OCI-LY1 (cell line): ENCODE results near the gene SAMD13.

ENCODE experiments used
- H2AFZ ChIP-seq: fragments of 200-600 bp; sonication (generic), shearing (Covaris generic); 2 replicates; pipeline ENCODE4 v1.6.0; 2014; ENCODE audit warnings: antibody characterized with exemption, mild to moderate bottlenecking, low read length
- H3F3A ChIP-seq: fragments of 200-600 bp; sonication (generic), shearing (Covaris generic); 2 replicates; pipeline ENCODE4 v1.6.0; 2014; ENCODE audit warnings: mild to moderate bottlenecking, antibody characterized with exemption, low read length, moderate library complexity; ENCODE audit not compliant: insufficient read depth
- H3K27ac ChIP-seq: fragments of 200-600 bp; sonication (generic); 2 replicates; pipeline ENCODE4 v1.5.1; 2014; ENCODE audit warnings: low read length, mixed run types, mild to moderate bottlenecking, low read depth; ENCODE audit not compliant: poor library complexity, severe bottlenecking
- H3K27me3 ChIP-seq: fragments of 200-600 bp; sonication (generic); 2 replicates; pipeline ENCODE4 v1.6.0; 2014; ENCODE audit warnings: antibody characterized with exemption, mild to moderate bottlenecking, low read length, moderate library complexity; ENCODE audit not compliant: insufficient read depth
- H3K36me3 ChIP-seq: fragments of 200-600 bp; sonication (generic); 2 replicates; pipeline ENCODE4 v1.6.1; 2014; ENCODE audit warnings: mild to moderate bottlenecking, antibody characterized with exemption, low read length, moderate library complexity, mixed read lengths; ENCODE audit not compliant: insufficient read depth
- H3K4me1 ChIP-seq: fragments of 200-600 bp; sonication (generic); 2 replicates; pipeline ENCODE4 v1.5.1; 2014; ENCODE audit warnings: mild to moderate bottlenecking, low read length, moderate library complexity; ENCODE audit not compliant: insufficient read depth, severe bottlenecking
- H3K4me2 ChIP-seq: fragments of 200-600 bp; sonication (generic), shearing (Covaris generic); 2 replicates; pipeline ENCODE4 v1.6.1; 2014; ENCODE audit warnings: low read length
- H3K4me3 ChIP-seq: fragments of 200-600 bp; sonication (generic); 2 replicates; pipeline ENCODE4 v1.5.1; 2014; ENCODE audit warnings: low read length, low read depth, mild to moderate bottlenecking, mixed read lengths; ENCODE audit not compliant: poor library complexity, severe bottlenecking
- H3K79me2 ChIP-seq: fragments of 200-600 bp; shearing (Covaris generic); 2 replicates; pipeline ENCODE4 v1.6.1; 2016; ENCODE audit warnings: mixed run types, low read length, mixed read lengths; ENCODE audit not compliant: insufficient read depth
- H3K9ac ChIP-seq: fragments of 200-600 bp; sonication (generic), shearing (Covaris generic); 2 replicates; pipeline ENCODE4 v1.6.1; 2014; ENCODE audit warnings: mild to moderate bottlenecking, low read length, mixed read lengths
- H3K9me2 ChIP-seq: fragments of 200-600 bp; sonication (generic), shearing (Covaris generic); 2 replicates; pipeline ENCODE4 v1.6.1; 2014; ENCODE audit warnings: low read depth, mild to moderate bottlenecking, low read length, mixed read lengths
- H3K9me3 ChIP-seq: fragments of 200-600 bp; shearing (Covaris generic); 2 replicates; pipeline ENCODE4 v1.6.1; 2014; ENCODE audit warnings: low read length, mixed read lengths
- H4K20me1 ChIP-seq: fragments of 200-600 bp; sonication (generic), shearing (Covaris generic); 2 replicates; pipeline ENCODE4 v1.6.0; 2016; ENCODE audit warnings: mild to moderate bottlenecking, low read length; ENCODE audit not compliant: insufficient read depth
- CTCF ChIP-seq: fragments of 200-600 bp; sonication (generic), shearing (Covaris generic); IDR thresholded peaks from 2 replicates; pipeline ENCODE4 v1.5.1; 2017; ENCODE audit warnings: mild to moderate bottlenecking, antibody characterized with exemption, low read length, moderate library complexity, mixed read lengths
- EZH2 ChIP-seq: fragments of 200-600 bp; sonication (generic), shearing (Covaris generic); IDR thresholded peaks from 2 replicates; pipeline ENCODE4 v1.8.0; 2017; ENCODE audit warnings: borderline replicate concordance, mixed run types, mild to moderate bottlenecking, antibody characterized with exemption, low read length, moderate library complexity, mixed read lengths

The SAMD13 gene

GRCh38 chr1:84280912-84281311 is 20.6 kb upstream of the SAMD13 start:
- no peaks in the 10 kb centered on the region for H3K9me2 ChIP-seq
- TF ChIP-seq CTCF (no peak), EZH2 (no peak)
- no peaks in the 10 kb centered on the region for H4K20me1 ChIP-seq
- H3K9ac ChIP-seq, result no peak overlapping the region
- no peaks in the 10 kb centered on the region for H3K9me3 ChIP-seq
- no peak overlapping the region for H3K4me2 ChIP-seq
- no peak overlapping the region for H3K4me3 ChIP-seq
- no peak overlapping the region for H3K27ac ChIP-seq
- no peaks in the 10 kb centered on the region for H3K4me1 ChIP-seq
- H3K79me2 ChIP-seq, result no peaks in the 10 kb centered on the region
- H3F3A ChIP-seq, result no peaks in the 10 kb centered on the region
- no peaks in the 10 kb centered on the region for H3K36me3 ChIP-seq
- H3K27me3 ChIP-seq, result no peaks in the 10 kb centered on the region
- no peak overlapping the region for H2AFZ ChIP-seq

- Histone ChIP-seq H3K36me3 (no peaks in the 10 kb centered on the region), H3F3A (no peaks in the 10 kb centered on the region), H3K27ac (no peak overlapping the region), H3K27me3 (no peaks in the 10 kb centered on the region), H3K9me3 (no peaks in the 10 kb centered on the region), H3K9me2 (no peaks in the 10 kb centered on the region), H3K4me2 (no peak overlapping the region), H3K9ac (no peak overlapping the region), H3K4me1 (no peaks in the 10 kb centered on the region), H4K20me1 (no peaks in the 10 kb centered on the region), H3K4me3 (no peak overlapping the region), H2AFZ (no peak overlapping the region), H3K79me2 (no peaks in the 10 kb centered on the region)
- no peak for TF ChIP-seq EZH2
- no peak for TF ChIP-seq CTCF
Measured at GRCh38 chr1:84282780-84283333, 18.7 kb upstream of the SAMD13 start.

GRCh38 chr1:84283381-84283780 is 18.1 kb upstream of the SAMD13 start:
- Histone ChIP-seq H3K9me3 (no peaks in the 10 kb centered on the region), H3K27ac (no peak overlapping the region), H3K27me3 (no peaks in the 10 kb centered on the region), H3K4me3 (no peak overlapping the region), H3K4me2 (no peak overlapping the region), H4K20me1 (no peaks in the 10 kb centered on the region), H3K79me2 (no peaks in the 10 kb centered on the region), H3K9ac (no peak overlapping the region), H3K4me1 (no peaks in the 10 kb centered on the region), H3K9me2 (no peaks in the 10 kb centered on the region), H3K36me3 (no peaks in the 10 kb centered on the region), H3F3A (no peaks in the 10 kb centered on the region), H2AFZ (no peak overlapping the region)
- TF ChIP-seq CTCF, result no peak
- no peak for TF ChIP-seq EZH2
